GM18507 (cell line): ENCODE results near the gene CNTN4.

Experiments
- DNase-seq: peaks from one replicate; pipeline ENCODE4 v3.0.0; 2011; ENCODE audit warnings: low read depth; ENCODE audit not compliant: insufficient read length; ENCODE audit errors: extremely low spot score
- FAIRE-seq: peaks from 2 replicates; lab custom pipeline; 2011; peaks lifted over from hg19 to GRCh38; lab: Jason Lieb, UNC

CNTN4 gene

GRCh38 chr3:2544212-2544611 lies 445.5 kb downstream of the CNTN4 start:
- DNase-seq (no peak), FAIRE-seq (no peak)

DNA sequence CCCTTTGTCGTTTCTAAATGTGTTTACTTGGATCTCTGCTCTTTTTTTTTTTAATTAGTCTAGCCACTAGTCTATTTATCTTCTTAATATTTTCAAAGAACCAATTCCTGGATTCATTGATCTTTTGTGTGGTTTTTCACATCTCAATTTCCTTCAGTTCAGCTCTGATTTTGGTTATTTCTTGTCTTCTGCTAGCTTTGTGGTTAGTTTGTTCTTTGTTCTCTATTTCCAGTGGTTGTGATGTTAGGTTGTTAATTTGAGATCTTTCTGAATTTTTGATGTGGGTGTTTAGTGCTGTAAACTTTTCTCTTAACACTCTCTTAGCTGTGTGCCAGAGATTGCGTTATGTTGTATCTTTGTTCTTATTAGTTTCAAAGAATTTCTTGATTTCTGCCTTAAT lies 446.1 kb downstream of the CNTN4 start:
- no peak for FAIRE-seq

DNA sequence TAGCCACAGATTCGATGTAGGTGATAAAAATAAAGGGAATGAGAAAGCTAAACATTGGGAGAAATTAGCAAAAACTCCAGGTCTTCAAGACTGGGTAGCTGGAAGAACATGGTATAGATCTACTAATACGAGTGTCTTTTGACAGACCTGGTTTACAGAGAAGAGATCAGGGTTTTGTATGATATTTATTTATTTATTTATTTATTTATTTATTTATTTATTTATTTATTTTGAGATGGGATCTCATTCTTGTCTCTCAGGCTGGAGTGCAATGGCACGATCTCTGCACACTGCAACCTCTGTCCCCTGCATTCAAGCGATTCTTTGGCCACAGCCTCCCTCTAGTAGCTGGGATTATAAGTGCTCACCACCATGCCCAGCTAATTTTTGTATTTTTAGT lies 448.4 kb downstream of the CNTN4 start:
- DNase-seq, result no peak
- FAIRE-seq, result no peak

More for the DNA sequence above, 446.1 kb downstream of the CNTN4 start:
- DNase-seq, result no peak

GRCh38 chr3:2554656-2555055 lies 456.0 kb downstream of the CNTN4 start:
- FAIRE-seq, result no peak
- DNase-seq, result no peak

DNA sequence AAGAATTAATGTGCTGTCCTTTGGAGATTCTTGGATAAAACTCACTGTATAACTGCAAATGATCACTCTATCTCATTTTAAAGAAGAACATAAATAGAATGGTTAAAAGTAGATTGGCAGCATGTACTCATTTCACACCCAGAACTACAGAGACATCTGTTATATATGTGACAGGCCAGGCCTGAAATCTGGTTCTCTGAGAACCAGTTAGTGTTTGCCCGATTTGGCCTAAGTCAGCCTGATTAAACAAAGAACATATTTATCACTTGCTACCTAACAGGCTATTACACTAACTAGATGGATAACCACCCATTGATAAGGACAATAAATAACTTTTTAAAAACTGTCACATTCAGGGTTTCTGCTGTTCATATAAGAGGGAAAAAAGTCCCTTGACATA lies 460.1 kb downstream of the CNTN4 start:
- no peak for FAIRE-seq
- no peak for DNase-seq

GRCh38 chr3:2567451-2567850 lies 468.8 kb downstream of the CNTN4 start:
- FAIRE-seq, result no peak
- DNase-seq, result no peak

- no peak for DNase-seq
- no peak for FAIRE-seq
These were observed 469.5 kb downstream of the CNTN4 start for GRCh38 chr3:2568156-2568555.

- FAIRE-seq, result no peak
- DNase-seq, result no peak
These were observed 470.3 kb downstream of the CNTN4 start for GRCh38 chr3:2568929-2569328.

DNA sequence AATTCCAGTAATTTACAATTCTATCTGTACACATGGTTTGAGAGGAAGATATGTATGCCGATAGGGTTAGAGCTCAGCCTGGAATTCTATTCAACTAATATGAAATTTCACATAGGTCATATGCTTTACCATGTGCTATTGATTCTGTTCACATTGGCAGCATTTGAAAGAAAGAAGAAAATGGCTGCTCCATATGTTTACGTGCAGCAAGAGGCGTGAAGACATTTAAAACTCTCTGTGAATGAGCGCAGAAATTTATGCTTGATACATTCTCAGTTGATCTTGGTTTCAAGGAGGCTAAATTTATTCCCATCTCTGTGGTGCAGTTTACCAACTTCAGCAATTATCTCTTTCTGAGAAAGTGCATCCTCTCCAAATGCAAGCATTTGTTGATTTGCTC lies 478.9 kb downstream of the CNTN4 start:
- DNase-seq (no peak), FAIRE-seq (no peak)

DNA sequence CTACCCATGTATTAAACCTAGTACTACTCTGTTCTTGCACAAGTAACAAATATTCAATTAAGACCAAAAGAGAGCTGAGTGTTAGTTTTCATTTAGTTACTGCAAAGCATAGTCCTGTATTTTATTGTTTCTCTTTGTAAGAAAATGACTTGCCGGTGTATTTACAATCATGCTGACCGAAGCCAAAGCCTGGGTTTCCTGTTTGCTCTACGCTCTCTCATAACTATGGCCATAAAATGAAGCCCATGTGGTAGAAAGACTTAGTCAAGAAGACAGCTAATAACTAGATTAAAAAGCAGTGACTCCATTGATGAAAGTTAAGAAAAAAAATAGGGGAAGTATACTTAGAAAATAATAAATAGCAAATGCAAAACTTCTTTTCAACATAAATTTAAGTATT lies 479.9 kb downstream of the CNTN4 start:
- DNase-seq (no peak), FAIRE-seq (no peak)

- no peak for DNase-seq
- no peak for FAIRE-seq
These were observed 480.5 kb downstream of the CNTN4 start for GRCh38 chr3:2579206-2579605.

GRCh38 chr3:2583046-2583445 lies 484.4 kb downstream of the CNTN4 start:
- DNase-seq, result no peak
- no peak for FAIRE-seq

DNA sequence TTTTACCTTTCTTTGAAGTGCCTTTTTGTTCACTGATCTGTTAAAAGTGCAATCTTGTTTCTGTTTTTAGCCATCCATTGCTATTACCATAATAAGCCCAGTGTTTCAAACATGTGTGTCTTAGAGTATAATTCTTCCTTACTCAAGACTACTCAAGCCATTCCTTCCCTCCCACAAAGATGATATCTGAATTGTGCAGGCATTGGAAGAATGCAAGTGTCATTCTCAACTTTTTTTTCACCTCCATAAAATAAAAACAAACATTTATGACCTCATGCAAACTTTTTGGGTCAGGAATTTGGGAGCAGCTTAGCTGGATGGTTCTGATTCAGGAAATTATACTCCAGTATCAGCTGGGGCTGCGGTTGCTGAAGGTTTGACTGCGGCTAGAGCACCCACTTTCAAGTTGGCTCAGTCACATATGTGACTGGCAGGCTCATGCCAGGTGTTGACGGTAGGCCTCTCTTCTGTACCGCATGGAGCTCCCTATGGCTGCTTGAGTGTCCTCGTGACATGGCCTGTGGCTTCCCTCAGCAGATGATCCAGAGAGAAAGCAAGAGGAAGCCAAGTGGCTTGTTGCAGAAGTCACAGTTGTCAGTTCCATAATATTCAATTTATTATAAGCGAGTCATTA lies 490.8 kb downstream of the CNTN4 start:
- DNase-seq, result no peak

DNA sequence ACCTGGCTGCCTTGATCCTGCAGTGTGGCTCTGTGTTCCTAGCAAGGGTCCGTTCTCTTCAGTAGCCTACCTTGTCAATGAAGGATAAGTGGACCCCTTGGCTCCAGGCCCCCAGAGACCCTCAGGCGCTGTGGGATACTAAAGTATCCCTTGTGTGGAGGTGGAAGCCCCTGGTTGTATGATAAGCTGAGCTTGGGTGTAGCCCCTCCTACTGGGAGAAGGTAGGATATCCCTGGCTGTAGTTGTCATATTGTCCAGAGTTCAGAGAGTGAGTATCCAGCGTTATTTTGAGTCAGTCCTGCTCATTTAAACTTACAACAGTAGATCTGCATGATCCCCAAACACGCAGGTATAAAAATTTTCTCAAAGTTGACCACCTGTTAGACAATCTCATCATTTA lies 496.8 kb downstream of the CNTN4 start:
- FAIRE-seq (no peak), DNase-seq (no peak)

More for the DNA sequence above, 490.8 kb downstream of the CNTN4 start:
- no peak for FAIRE-seq

- FAIRE-seq (no peak), DNase-seq (no peak)
These were observed 498.9 kb downstream of the CNTN4 start for GRCh38 chr3:2597615-2598014.

DNA sequence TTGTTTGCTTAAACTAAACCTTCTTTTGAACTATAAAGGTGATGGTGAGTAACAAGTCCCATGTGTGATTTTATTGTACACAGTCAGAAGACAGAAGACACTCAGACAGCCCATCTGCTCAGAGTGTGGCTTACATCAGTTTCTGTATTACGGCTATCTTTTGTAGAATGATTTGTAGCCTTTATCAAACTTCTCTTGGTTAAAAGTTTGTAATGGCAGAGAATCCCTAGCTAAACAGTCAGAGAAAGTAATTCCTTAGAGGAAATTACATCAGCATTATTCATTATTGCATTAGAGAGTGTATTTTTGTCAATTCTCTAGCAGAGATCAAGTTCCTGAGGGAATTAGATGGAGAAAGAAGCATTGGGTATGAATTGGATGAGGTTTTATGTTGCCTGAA lies 500.8 kb downstream of the CNTN4 start:
- no peak for FAIRE-seq
- DNase-seq, result no peak

- FAIRE-seq, result no peak
- no peak for DNase-seq
These were observed 505.1 kb downstream of the CNTN4 start for GRCh38 chr3:2603692-2604289.

DNA sequence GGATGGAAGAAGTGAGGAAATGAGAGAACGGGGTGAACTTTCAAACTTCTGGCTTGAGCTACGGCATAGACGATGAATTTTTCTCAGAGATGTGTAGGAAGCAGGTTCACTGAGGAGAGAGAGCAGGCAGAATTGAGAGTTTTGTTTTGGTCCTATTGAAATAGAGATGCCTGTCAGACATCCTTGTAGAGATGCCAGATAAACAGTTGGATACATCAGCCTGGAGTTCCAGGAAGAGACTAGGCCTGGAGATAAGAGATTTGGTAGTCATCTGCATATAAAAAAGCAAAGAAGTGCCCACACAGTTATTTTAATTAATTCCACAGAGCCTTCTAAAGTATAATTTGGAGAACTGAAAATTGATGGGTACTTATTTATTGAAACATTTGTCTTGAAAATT lies 515.9 kb downstream of the CNTN4 start:
- no peak for DNase-seq
- no peak for FAIRE-seq

DNA sequence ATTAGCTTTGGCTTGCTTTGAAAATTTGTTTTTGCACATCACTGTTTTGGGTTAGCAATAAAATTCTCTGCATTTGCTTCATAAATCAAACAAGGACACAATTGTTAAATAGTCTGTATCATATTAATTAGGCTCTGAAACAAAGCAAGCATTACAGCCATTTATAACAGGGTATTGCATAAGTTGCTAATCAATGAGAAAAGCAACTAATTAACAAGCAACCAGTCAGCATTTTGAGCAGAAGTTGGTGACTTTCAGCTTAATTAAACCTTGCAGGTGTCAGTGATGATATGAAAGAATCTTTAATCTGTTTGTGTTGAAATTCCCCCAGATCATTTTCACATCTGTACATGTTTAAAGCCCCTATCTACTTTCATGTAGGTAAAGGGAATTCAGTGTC lies 516.4 kb downstream of the CNTN4 start:
- FAIRE-seq (no peak), DNase-seq (no peak)

DNA sequence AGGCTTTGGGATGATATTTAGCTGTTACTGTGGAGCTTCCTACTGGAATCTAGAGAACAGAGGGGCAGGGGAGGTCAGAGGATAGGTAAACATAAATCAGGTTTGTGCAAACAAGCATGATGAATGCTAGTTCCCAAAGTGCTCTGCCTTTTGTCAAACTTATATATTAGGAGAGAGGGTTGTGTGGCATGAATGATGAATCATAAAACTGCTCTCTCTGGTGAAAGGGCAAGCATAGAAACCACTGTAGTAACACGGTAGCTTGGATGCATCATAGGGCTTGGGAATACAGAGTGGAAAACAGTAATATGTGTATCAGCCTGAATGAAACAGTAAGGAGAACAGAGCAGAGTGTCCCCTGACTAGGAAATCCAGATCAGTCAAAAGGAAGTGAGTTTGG lies 524.8 kb downstream of the CNTN4 start:
- FAIRE-seq (no peak), DNase-seq (no peak)

GRCh38 chr3:2628117-2628516 lies 529.5 kb downstream of the CNTN4 start:
- FAIRE-seq (no peak), DNase-seq (no peak)

GRCh38 chr3:2635511-2635910 lies 536.8 kb downstream of the CNTN4 start:
- FAIRE-seq (no peak), DNase-seq (no peak)
